GM13977 (cell line): ENCODE measurements around the gene SERINC4.

Source experiments
- DNase-seq: peaks from one replicate; pipeline ENCODE4 v3.0.0; 2012; ENCODE audit warnings: low spot score
- in situ Hi-C: fragments of 300-500 bp; cut with MboI; formaldehyde crosslinking; loops from one replicate; pipeline ENCODE4 v1.12.0; 2022; ENCODE audit warnings: low sequenced_read_pairs, low pct_unique_long_range_greater_than_20kb, mixed read lengths, inconsistent platforms; ENCODE audit not compliant: unreplicated experiment
- TF ChIP-seq, protein P1 (sequence below): IDR thresholded peaks from 2 replicates; pipeline ENCODE4 v1.5.1; 2012; ENCODE audit warnings: mild to moderate bottlenecking, control low read depth; ENCODE audit not compliant: insufficient read depth; ENCODE audit errors: extremely low read depth, missing control alignments

Gene SERINC4

GRCh38 chr15:43793647-43794046 lies 6.4 kb downstream of the SERINC4 start:
- TF ChIP-seq, protein P1, sequence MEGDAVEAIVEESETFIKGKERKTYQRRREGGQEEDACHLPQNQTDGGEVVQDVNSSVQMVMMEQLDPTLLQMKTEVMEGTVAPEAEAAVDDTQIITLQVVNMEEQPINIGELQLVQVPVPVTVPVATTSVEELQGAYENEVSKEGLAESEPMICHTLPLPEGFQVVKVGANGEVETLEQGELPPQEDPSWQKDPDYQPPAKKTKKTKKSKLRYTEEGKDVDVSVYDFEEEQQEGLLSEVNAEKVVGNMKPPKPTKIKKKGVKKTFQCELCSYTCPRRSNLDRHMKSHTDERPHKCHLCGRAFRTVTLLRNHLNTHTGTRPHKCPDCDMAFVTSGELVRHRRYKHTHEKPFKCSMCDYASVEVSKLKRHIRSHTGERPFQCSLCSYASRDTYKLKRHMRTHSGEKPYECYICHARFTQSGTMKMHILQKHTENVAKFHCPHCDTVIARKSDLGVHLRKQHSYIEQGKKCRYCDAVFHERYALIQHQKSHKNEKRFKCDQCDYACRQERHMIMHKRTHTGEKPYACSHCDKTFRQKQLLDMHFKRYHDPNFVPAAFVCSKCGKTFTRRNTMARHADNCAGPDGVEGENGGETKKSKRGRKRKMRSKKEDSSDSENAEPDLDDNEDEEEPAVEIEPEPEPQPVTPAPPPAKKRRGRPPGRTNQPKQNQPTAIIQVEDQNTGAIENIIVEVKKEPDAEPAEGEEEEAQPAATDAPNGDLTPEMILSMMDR = no peak
- in situ Hi-C loops = no loop called here
- no peak for DNase-seq

DNA sequence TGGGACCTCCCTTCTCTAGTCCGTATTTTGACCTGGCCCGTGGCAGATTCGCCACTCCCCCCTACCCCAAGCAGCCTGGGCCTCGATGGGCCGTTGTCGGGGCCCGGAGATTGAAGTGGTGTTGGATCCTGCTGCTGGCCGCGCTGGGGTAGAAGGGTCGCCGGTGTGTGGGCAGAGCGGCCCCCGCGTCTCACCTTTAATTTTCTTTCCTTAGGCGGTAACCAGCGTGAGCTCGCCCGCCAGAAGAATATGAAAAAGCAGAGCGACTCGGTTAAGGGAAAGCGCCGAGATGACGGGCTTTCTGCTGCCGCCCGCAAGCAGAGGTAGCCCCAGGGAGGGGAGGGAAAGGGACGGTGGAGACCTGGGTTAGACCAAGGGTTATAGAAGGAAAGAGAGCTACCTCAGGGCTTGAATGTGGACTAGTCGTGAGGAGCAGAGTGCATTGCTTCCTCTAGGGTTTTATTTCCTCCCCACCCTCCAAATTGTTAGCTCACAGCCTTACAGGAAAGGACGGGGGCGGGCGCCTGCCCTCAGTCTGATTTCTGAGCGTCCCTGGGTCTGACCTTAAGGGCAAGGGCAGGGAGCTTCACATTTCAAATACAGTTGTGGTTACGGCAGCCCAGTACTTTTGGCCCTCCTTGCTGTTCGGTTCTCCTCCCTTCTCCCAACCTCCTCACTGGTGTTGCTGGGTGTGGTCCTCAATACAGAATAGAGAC lies 7.1 kb downstream of the SERINC4 start:
- TF ChIP-seq, protein P1 = no peak
- peak; percentile 40 for DNase-seq
- in situ Hi-C loops = no loop called here

GRCh38 chr15:43791993-43792760 lies 7.8 kb downstream of the SERINC4 start, which contains the start of gene SERF2:
Gene SERF2 (plus strand): TSS chr15:43792320. CDS start chr15:43792377, 57 bp downstream.
- in situ Hi-C loops = no loop called here
- TF ChIP-seq, protein P1 = no peak
- peak; percentile 97 for DNase-seq

- DNase-seq = peak; percentile 44
- TF ChIP-seq, protein P1 = no peak
- in situ Hi-C loops = no loop called here
Measured at GRCh38 chr15:43789409-43789808, 10.6 kb downstream of the SERINC4 start.

DNA sequence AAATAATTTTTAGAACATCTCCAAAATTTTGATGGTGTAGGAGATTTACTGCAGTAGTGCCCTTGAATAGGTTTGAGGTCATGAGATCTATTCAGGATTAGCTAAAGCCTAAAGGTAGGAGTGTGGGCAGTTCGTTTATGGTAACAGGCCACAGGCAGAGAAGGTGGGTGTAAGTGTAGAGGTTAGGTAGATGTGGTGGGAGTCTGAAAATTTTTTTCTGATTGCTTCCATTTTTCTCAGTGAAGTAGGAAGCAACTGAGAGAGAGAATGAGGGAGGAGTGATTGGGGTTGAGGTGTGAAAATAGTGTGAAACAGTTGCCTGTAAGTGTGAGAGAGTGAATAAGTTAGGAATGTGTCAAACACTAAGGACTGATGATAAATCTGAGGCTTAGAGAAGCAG lies 21.0 kb downstream of the SERINC4 start:
- TF ChIP-seq, protein P1 = no peak
- in situ Hi-C loops = no loop called here
- DNase-seq = no peak

DNA sequence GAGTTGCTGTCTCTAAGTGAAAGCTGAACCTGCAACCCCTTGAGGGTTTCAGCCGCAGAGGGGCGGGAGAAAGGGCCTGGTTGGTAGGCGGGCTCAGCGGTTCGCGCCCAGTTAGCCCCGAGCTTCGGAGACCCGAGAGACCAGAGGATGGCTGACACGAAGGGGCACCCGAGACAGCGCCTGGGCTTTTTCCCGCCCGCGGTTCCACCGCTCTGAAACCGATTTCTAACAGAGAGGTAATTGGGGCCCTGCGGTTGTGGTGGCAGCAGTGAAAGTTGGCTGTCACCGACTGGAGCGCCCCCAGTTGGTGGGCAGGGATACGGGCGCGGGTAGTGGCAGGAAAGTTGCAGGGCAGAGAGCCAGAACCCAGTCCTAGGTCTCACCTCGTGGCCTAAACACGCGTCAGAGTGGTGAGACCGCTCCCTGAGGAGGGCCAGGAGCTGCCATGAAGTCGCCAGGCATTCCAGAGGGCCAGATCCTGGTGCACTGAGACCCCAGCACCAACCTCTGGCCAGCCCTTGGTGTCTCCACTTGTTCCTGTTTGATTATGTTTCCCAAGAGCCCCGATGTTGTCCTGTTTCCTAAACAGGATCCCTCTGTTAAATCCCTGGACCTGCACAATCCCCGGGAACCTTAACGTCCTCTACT lies 22.6 kb downstream of the SERINC4 start:
- peak; percentile 76 for DNase-seq
- in situ Hi-C loops = no loop called here
- TF ChIP-seq, protein P1 = peak; percentile 82
